HG02798 (cell line): ENCODE results near the gene COL5A2.

ENCODE experiments used
- ATAC-seq: cut with Tn5 transposase; IDR thresholded peaks from one replicate; pipeline ENCODE4 v1.9.1; 2021; ENCODE audit warnings: mild to moderate bottlenecking; ENCODE audit not compliant: unreplicated experiment, poor library complexity

COL5A2 gene

GRCh38 chr2:189060096-189060642 is 119.4 kb downstream of the COL5A2 start:
- ATAC-seq: no peak

- no peak for ATAC-seq
Observed at GRCh38 chr2:189057316-189057715, 122.2 kb downstream of the COL5A2 start.

- ATAC-seq: no peak
Observed at GRCh38 chr2:189056200-189057106, 123.1 kb downstream of the COL5A2 start.

GRCh38 chr2:189050165-189050712 is 129.3 kb downstream of the COL5A2 start:
- ATAC-seq: no peak

GRCh38 chr2:189049709-189050164 is 129.8 kb downstream of the COL5A2 start:
- no peak for ATAC-seq

GRCh38 chr2:189048189-189048588 is 131.4 kb downstream of the COL5A2 start:
- no peak for ATAC-seq

GRCh38 chr2:189047171-189047888 is 132.2 kb downstream of the COL5A2 start:
- ATAC-seq: no peak

GRCh38 chr2:189046320-189046719 is 133.2 kb downstream of the COL5A2 start:
- no peak for ATAC-seq

GRCh38 chr2:189045836-189046235 is 133.7 kb downstream of the COL5A2 start:
- no peak for ATAC-seq

GRCh38 chr2:189037518-189037917 is 142.0 kb downstream of the COL5A2 start:
- ATAC-seq: no peak

GRCh38 chr2:189024901-189025618 is 154.5 kb downstream of the COL5A2 start:
- no peak for ATAC-seq

- ATAC-seq: no peak
Observed at GRCh38 chr2:189022492-189022891, 157.1 kb downstream of the COL5A2 start.

GRCh38 chr2:189022053-189022481 is 157.5 kb downstream of the COL5A2 start:
- no peak for ATAC-seq

- ATAC-seq: no peak
Observed at GRCh38 chr2:189020179-189020578, 159.4 kb downstream of the COL5A2 start.

GRCh38 chr2:189018631-189019030 is 160.9 kb downstream of the COL5A2 start:
- no peak for ATAC-seq

GRCh38 chr2:189016311-189016861 is 163.2 kb downstream of the COL5A2 start:
- no peak for ATAC-seq

- no peak for ATAC-seq
Observed at GRCh38 chr2:189015359-189015758, 164.2 kb downstream of the COL5A2 start.

GRCh38 chr2:189014449-189015138 is 165.0 kb downstream of the COL5A2 start:
- ATAC-seq: no peak
